DMS 273 treated with DMSO at 0.1 percent for 48 hours (cell line): ENCODE results near the gene PURA.

Experiments used
- DNase-seq: peaks from one replicate; lab custom pipeline; 2025; lab: John Stamatoyannopoulos, UW

PURA gene

DNA sequence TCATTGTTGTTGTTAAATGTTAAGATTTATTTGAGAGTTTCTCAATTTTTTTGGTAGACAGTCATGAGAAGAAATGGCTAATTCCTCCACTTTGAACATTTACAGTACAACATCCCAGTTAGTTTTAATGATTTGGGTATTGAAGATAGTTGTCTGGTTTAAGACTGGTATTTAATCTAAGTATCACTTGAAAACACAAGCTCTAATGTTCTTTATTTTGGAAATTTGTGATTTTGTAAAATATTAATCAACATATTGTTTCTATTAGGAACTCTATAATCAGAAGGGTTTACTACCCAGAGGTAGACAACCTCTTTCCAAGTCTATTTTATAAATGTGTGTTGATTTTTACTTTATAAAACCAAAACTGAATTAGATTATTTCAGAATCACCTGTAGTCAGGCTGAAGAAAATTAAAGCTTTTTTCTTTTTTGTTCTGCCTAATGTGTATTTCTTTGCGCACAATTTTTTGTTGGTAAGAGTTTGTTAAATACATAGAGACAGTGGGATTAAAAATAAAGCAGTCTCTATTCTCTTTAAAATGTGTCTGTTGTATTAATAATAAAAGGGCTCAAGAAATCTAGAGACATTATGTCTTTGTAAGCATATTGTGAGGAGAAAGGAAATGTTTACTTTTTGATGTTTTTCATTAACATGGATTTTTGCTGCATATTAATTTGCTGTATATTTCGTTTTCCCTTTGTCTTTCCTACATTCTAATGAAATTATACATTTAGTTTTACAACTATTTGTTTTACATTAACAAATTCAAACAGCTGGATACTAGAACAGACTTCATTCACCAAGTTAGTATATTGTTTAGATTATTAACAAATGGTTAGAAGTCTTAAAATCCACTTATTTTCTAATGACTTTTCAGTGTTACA lies 3.9 kb upstream of the PURA start:
- no peak for DNase-seq

DNA sequence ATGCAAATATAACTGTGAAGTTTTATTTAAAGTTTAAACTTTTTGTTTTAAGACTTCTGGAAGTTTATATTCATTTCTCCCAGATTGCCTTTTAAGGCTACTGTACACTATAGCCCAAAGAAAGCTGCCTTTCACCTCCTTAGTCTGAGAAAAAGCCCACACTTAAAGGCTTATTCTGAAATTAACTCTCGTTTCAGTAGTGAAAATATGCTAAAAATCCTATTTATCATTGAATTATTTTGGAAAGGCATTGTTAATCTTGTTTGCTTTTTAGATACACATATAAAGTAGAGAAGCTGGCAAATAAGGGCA lies 3.3 kb upstream of the PURA start:
- DNase-seq: no peak

DNA sequence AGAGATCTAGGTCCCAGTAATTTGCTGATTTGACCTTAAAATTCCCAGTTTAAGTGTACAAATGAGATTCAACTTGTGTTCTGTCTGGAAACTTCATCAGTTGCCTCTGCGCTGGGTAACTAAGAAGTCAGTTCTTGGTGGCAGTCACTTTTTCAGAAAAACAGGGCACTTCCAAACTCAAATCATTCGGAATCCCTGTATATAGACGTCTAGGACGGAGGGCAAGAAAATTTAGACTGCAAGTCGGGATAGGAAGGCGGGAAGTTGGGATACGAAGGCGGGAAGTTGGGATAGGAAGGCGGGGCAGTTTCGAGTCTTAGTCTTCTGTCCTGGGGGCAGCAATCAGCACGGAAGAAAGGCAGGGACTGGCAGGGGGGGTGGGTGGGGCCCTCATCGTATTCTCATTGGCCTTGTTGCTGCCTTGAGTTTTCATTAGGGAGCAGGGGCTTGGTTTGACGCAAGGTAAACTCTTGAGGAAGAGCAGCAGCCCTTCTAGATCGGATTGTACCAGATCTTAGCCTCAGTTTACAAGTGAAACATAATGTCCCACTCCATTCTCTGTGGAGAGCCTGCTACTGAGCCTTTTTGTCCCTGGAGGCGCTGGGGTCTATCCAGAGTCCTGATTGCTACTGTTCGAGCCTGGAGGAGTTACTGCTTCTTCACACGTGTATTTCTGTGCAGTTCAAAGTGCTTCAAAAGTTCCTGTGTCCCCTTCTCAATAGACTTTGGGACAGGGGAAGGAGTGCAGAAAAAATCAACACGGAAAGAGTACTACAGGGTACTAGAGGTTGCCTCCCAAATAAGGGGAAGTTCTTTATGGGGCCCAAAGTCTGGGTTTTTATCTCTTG lies 2.7 kb upstream of the PURA start:
- DNase-seq: no peak

DNA sequence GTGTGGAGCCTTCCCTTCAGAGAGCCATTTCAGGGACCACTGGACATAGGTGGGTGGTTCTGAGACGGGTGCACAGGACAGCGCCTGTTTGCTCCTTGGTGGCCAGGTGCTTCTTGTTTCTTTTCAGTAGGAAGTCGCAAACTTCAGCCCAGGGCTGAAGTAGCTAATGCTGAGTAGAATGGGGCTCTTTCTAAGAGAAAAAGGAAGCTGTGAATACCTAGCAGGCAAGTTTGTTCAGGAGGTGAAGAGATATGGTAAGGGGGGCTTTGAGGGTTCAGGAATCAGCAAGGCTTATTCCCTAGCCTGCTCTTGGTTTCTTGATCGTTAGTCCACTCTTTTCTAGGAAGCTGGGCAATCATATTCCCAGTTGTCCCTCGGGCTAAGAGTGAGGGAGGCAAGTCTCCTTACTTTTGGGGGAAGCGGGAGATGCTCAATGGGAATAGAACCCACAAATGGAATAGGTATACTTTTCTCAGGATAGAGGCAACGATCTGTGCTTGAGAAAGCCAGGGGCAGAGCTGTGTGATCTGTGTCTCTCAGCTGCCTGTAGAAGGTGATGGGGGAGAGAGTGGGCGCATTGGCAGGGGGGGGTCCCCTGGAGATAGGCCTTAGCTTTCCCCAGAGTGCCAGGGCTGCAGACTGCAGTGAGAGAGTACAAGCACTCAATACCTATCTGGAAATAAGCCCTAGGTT lies 1.9 kb upstream of the PURA start:
- no peak for DNase-seq

DNA sequence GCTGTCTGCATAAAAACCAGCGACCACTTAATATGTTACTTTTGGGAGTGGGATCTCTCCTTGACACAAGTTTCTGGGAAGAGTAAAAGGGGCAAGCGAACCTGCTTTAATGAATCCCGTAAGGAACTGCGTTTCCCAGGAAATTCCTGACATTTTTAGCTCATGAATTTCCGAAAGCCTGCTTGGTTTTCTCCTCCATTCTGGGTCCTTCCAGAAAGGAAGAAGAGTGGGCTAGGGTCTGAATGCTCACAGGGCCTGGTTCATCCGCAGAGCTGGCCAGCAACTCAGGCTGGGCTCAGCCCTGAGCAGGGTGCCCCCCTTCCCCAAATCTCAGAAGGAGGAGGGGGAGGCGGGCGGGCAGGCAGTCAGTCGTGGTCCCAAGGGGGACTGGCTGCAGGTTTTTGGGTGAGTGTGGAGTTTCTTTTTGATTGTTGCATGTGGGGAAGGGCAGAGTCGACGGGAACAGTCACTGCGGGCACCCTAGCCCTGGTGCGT lies 1.2 kb upstream of the PURA start:
- DNase-seq: no peak

DNA sequence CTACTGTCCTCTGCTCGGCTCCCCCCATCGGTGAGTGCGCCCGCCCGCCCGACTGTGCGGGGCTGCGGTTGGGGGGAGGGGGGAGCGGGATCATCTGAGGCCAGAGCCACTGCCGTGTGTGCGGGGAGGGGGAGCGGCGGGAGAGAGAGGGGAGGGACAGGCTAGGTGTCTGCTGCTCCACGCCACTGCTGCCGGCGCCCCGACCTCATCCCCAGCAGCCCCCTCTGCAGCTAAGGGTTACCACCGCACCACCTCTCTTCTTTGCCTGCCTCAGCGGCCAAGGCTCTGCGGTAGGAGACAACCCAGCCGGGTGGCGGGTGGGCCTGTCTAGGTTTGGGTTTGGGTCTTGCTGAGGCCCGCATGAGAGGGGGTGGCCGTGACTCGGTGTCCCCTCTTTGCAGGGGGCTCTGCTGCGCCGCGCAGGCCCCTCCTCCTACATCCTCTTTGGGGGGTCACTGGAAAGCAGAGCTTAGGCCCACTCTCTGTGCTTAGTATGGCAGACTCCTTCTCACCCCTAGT lies 670 bp upstream of the PURA start:
- DNase-seq: no peak

DNA sequence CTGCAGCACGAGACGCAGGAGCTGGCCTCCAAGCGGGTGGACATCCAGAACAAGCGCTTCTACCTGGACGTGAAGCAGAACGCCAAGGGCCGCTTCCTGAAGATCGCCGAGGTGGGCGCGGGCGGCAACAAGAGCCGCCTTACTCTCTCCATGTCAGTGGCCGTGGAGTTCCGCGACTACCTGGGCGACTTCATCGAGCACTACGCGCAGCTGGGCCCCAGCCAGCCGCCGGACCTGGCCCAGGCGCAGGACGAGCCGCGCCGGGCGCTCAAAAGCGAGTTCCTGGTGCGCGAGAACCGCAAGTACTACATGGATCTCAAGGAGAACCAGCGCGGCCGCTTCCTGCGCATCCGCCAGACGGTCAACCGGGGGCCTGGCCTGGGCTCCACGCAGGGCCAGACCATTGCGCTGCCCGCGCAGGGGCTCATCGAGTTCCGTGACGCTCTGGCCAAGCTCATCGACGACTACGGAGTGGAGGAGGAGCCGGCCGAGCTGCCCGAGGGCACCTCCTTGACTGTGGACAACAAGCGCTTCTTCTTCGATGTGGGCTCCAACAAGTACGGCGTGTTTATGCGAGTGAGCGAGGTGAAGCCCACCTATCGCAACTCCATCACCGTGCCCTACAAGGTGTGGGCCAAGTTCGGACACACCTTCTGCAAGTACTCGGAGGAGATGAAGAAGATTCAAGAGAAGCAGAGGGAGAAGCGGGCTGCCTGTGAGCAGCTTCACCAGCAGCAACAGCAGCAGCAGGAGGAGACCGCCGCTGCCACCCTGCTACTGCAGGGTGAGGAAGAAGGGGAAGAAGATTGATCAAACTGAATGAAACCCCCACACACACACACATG lies 654 bp downstream of the PURA start:
- DNase-seq: peak; percentile 53

DNA sequence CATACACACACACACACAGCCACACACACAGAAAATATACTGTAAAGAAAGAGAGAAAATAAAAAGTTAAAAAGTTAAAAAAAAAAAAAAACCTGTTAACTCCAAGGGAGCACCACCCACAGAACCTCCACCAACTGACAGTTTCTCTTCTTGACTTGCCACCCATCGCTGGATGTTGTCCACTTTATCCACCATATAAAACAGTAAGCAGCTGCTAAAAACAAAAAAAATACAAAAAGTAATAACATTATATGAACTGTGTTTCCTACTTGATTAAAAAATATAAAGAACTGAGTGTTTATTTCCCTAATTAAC lies 1.2 kb downstream of the PURA start:
- no peak for DNase-seq

DNA sequence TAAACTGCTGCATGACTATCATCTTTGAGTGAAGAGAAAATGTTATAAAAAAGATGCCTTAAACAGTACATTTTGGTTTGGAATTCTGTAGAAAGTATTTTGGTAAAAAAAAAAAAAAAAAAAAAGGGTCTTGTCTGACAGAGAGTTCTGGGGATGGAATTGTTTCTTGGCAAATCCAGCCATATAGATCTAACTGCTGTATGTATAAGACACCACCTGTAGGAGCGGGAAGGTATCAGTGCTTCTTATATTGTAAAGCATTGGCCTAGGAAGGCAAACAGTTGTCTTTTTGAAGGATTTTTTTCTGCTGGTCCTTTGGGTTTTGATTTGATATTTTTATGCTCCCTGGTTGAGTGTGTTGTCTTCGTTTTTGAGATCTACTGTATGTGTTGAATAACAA lies 2.8 kb downstream of the PURA start:
- DNase-seq: no peak

DNA sequence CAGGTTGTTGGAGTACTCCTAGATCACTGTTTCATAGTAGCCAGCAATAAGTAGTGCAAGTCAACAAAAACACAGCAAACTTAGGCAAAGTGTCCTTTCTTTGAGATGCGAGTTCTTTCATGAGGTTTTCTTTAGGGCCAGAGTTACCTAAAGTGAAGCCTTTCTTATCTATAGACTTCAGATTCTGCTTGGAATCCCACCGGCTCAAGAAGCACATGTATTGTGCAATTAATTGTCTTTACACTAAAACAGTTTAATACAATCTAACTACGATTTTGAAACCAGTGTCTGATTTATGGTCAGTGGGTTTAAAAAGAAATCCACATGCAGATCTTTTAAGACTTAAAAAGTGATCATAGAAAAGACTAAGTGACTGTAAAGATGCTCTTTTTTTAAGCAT lies 3.6 kb downstream of the PURA start:
- no peak for DNase-seq

DNA sequence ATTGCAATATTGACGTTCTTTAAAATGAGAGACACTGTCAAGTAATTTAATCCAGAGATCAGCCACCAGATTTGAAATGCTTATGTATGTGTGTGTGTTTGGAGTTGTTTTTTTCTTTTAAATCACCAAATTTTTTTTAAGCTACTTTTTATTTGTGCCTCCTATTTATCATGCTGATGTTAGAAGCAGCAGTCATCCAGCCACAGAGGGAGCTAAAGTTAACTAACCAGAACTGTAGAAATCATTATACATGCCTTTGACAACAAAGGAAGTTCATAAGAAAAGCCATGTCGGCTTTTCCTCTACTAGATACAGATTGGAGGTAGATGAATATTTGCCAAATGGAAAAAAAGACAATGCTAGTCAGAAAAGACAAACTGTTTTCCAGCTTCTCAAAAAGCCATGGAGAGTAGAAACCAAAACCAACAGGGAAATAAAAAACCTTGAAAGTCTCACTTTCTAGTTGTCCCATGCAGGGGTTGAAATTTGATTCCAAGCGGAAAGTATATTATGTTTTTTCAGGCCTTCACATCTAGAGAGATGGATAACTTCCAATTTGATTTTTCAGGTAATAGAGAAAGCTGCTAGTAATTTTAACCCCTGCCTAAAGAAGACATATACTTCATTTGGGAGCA lies 4.5 kb downstream of the PURA start:
- DNase-seq: peak; percentile 21

DNA sequence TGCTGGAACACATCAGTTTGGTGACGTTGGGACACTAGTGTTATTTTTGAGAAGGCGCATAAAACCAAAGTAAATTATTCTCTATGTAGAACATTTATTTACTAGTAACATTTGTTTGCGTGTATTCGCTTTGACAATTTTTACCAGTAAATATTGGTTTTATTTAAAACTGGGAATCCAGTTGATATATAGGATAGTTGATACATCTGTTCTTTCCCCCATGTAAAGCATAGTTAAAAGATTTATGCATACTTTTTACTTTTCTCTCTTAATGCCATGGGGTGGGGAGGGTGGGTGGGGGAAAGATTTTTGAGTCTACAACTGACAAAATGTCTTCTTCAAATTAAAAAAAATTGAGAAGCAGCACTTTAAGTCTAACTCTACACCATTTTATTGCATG lies 11.7 kb downstream of the PURA start, which contains the start of gene IGIP:
IGIP (plus strand) TSS at position 301 of the 400 bp plus-strand sequence. CDS start 2,540 bp downstream, outside the sequence.
- DNase-seq: no peak

DNA sequence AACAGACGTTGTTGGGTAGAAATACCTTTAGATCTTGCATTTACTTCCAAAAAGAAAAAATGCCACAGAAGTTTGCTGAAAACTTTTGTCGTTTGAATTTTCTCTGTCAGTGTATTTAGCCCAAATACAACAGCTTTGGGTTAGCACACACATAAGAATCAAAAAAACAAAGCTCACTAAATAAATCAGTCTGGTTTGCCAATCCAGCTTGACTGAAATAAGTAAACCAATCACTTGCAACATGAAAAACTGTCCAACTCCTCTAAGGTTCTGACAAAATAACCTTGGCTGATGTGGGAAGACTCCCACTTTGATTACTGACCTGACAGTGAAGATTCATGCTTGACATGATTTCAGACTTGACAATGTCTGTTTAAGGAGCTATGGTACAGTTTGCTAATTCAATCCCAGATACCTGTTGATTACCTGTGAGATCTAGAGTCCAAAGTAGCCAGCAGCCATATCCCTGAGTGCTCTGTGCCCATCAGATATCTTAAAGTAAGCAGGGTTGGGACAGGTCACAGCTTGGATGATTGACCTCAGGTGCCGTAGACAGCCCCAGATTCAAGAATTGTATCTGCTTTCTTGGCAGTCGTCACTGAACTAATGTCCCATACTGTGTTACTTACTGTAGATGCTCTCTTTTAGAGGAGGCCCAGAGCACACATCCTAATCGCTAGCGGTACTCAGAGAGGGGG lies 12.6 kb downstream of the PURA start:
- no peak for DNase-seq

DNA sequence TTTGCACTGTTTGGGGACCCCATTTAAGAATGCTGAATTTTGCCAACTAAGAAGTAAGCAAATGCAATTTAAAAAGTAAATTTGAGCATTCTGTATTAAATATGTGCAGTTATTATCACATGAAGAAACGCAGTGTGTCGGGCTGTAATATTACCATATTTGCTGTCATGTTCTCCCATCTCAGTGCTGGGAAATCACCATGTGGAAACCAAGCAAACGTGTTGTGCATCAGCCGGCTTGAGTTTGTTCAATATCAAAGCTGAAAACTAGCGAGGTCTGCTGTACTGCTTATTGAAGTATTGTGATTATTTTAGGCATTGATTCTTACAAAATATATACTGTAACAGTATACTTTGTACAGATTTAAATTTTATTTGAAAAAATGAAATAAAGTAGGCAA lies 14.5 kb downstream of the PURA start:
- DNase-seq: no peak

DNA sequence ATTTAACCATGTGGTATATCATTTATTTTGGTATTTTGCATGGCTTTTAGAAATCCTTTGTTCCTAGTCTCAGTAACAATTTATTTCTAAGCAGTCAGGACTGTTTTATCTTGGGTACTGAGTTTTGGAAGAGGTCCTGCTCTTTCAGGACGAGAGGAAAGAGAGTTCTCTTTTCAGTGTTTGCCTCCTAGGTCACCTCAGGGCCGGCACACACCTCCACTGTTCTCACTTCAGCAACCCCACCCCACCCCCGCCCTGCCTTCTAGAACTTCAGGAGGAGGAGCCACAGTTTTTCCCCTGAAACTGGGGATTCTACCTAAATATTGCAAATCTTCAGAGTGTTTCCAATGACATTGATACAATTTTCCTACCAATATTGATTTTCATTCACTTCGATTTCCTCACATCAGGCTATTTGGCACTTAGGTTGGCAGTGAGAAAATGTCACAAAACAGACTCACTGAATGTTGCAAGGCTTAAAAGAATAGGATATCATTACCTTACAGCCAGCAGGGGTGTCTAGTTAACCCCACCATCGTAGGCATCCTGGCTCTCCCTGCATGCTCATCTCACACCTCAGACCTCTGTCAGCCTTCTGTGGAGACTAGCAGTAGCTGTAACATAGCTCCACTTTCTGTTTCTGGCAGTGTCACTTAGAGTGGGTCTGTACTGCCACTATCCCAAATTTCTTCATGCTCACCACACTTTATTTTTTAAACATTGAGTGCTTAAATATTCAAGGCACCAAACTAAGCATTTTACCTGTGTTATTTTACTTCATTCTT lies 17.2 kb downstream of the PURA start:
- DNase-seq: no peak

DNA sequence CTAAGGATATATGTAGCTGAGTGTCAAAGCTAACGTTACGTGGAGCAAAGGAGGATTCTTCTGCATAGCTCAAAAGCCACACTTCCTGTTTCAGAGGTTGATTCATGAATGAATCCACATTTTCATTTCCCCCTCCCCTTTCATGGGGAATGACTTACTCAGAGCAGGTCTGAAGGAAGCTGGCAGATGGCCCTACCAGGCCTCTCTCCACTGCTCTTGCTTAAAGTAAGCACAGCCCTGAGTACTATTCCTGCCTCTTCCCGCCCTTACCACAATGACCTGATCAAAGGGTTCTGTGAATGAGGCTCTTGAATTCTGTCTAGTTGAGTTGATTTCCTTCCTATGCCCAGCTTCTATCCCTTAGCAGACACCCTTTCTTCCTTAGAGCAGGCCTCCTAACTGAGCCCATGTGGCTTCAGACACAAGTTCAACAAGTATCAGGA lies 18.1 kb downstream of the PURA start:
- DNase-seq: no peak

DNA sequence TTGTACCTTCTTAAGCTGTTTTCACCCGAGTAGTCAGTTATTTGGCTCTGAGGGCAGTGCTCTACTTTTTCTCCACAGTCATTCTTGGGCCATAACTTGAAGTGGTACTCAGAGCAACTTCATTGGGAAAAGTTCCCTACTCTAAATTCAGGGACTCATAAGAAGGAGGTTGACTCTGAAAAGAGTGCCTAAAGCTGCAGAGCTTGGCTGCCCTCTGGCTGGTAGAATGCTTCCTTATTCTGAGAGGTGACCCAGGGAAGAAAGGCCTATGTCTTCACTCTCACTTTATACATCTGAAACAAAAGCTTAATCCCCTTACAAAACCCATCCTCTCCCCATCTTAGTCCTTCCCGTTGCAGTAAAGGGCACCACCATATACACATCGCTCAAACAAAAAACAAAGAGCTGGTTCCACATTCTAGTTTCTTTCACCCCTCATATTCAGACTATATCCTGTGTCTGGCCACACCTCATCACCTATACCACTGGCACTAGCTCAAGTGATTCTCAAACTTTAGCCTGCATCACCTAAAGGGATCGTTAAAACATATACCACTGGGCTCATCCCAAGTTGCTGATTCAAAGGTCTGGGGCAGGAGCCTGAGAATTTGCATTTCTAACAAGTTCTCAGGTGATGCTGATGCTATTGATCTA lies 19.7 kb downstream of the PURA start:
- DNase-seq: no peak

DNA sequence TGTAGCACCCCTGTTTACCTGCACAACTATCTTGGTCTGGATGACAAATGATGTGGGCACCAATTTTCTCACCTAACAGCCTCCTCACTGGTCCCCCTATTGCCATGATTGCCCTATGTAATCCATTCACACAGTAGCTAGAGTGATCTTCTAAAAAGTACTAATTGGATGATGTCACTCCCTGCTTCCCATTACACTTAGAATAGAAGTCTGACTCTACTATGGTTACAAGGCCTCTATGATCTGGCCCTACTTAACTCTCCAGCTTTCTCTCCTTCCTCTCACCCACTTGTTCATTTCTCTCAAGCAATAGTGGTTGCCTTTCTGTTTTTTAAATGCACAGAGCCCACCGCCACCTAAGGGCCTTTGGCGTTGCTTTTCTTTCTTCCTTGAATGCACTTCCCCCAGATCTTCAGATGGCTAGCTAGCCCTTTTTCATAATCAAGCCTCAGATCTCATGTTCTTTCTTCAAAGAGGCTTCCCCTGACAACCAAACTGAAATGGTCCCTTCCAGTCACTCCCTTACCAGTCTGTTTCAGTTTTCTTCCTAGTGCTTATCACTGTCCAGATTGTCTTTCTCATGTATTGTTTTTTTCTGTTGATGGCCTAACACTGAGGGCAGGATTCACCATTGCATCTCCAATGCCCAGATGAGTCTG lies 20.5 kb downstream of the PURA start:
- DNase-seq: no peak
